Stomach (tissue), 9 donors: Measurements from ENCODE around the gene FAM184A. TPM values are rescaled to one million over a fixed set of nuclear protein-coding genes. Genes with fewer than 3 reads are reported as not detected.

Experiments
- DNase-seq, 2 donors: peaks; one replicate each; pipeline versions ENCODE4 v3.0.0 to v3.0.0-alpha.2; 2013 to 2019
- H3K27ac ChIP-seq, 5 donors: fragments of 200-600 bp in 4 of 5; sonication (generic) in 4 of 5; one replicate each; pipeline ENCODE4 v1.5.1; 2013 to 2019; ENCODE audit warnings: mild to moderate bottlenecking in 1 of 5, moderate library complexity in 1 of 5
- H3K27me3 ChIP-seq, 3 donors: fragments of 200-600 bp; sonication (generic); one replicate each; pipeline ENCODE4 v1.5.1; 2017 to 2019; ENCODE audit warnings: mixed run types in 1 of 3
- H3K36me3 ChIP-seq, 4 donors: fragments of 200-600 bp; sonication (generic); 1 replicate in 3 of 4; 2 replicates in 1 of 4; pipeline ENCODE4 v1.5.1; 2016 to 2019
- H3K4me1 ChIP-seq, 4 donors: fragments of 200-600 bp; sonication (generic); one replicate each; pipeline ENCODE4 v1.5.1; 2016 to 2019
- H3K4me3 ChIP-seq, 4 donors: fragments of 200-600 bp; sonication (generic) in 3 of 4; one replicate each; pipeline ENCODE4 v1.5.1; 2016 to 2019; ENCODE audit warnings: mild to moderate bottlenecking in 1 of 4
- H3K9me3 ChIP-seq, 4 donors: fragments of 200-600 bp; sonication (generic); one replicate each; pipeline ENCODE4 v1.5.1; 2016 to 2019
- CTCF ChIP-seq, 7 experiments: fragments of 450-650 bp in 4 of 7; fragments of 200-600 bp in 3 of 7; sonication (generic) in 3 of 7; IDR thresholded peaks; one replicate each; pipeline ENCODE4 v1.5.1; 2016 to 2019; ENCODE audit warnings: antibody characterized with exemption in 7 of 7, control low read depth in 2 of 7, mild to moderate bottlenecking in 1 of 7
- EP300 ChIP-seq: sonication (generic); formaldehyde crosslinking; IDR thresholded peaks from one replicate; pipeline ENCODE4 v1.6.1; 2017; ENCODE audit warnings: antibody characterized with exemption
- POLR2A ChIP-seq, 4 donors: fragments of 450-650 bp; IDR thresholded peaks; one replicate each; pipeline ENCODE4 v1.6.1; 2016; ENCODE audit warnings: antibody characterized with exemption in 4 of 4, control low read depth in 2 of 4, mild to moderate bottlenecking in 1 of 4, moderate library complexity in 1 of 4
- POLR2AphosphoS5 ChIP-seq, 3 donors: sonication (generic); formaldehyde crosslinking; IDR thresholded peaks; one replicate each; pipeline ENCODE4 v1.6.1; 2016; ENCODE audit warnings: antibody characterized with exemption in 3 of 3
- WGBS, 5 donors: extraction: QIAGEN DNeasy Blood & Tissue Kit in 3 of 5; methylation state at CpG; one replicate each; pipeline versions ENCODE4 v1.1.5 to v1.1.7; 2013 to 2018; 5-methylcytosine and 5-hydroxymethylcytosine counted together
- intact Hi-C: fragments of 100-400 bp; cut with DNase I; formaldehyde crosslinking; loops from one replicate; pipeline ENCODE4 v1.15.1; 2023; ENCODE audit warnings: low total_unique reads
- polyA plus RNA-seq, 3 donors: library from polyadenylated mRNA; stranded (reverse); fragments of 200-250 nt; gene quantifications; one replicate each; pipeline ENCODE4 v1.2.3, GENCODE V29; 2013
- total RNA-seq, 5 donors: library from RNA; depleted of rRNA; stranded (reverse); fragments of >200 nt; gene quantifications; one replicate each; pipeline versions ENCODE4 v1.1.0 to v1.2.3, GENCODE V29; 2014 to 2016
- donor health status: healthy with polysubstance abuse.
- donor health status: Bipolar disorder and iron deficiency.
- donor health status: healthy.

Gene FAM184A
- total and polyA plus RNA-seq, 8 donors = under 0.01 to 8.3 (median 2.6) TPM; not detected in 1

DNA sequence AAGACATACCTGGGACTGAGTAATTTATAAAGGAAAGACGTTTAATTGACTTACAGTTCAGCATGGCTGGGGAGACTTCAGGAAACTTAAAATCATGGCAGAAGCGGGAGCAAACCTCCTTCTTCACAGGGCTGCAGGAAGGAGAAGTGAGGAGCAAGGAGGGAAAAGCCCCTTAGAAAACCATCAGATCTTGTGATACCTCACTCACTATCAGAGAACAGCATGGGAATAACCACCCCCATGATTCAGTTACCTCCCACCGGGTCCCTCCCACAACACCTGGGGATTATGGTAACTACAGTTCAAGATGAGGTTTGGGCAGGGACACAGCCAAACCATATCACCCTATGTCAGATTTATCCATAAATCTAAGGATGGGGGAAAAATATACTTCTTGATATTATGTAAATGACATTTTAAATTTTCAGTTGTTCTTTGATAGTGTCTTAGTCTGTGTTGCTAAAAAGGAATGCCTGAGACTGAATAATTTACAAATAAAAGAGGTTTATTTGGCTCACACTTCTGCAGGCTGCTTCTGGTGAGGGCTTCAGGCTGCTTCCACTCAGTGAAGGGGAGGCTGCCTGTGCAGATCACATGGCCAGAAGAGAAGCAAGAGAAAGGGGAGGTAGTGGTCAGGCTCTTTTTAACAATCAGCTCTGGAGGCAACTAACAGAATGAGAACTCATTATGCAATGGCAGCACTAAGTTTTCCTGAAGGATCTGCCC lies 142.3 kb downstream of the FAM184A start:
- H3K36me3 ChIP-seq = peaks cover 3 to 18% (median 12%) of the 10 kb centered on the region in 4 donors
- intact Hi-C loops = no loop called here
- H3K9me3 ChIP-seq = peaks cover 0 to 4% (median 0%) of the 10 kb centered on the region in 4 donors
- peak overlapping the region in 1 of 4 donors; percentile 88 for H3K4me3 ChIP-seq
- TF ChIP-seq CTCF (IDR thresholded peaks at IDR 0.05) (no peak), POLR2A (IDR thresholded peaks at IDR 0.05) (no peak), POLR2AphosphoS5 (IDR thresholded peaks at IDR 0.05) (no peak), EP300 (no peak)
- DNase-seq = no peak
- H3K27ac ChIP-seq = no peak overlapping the region
- H3K27me3 ChIP-seq = no peaks in the 10 kb centered on the region
- peaks cover 3 to 36% (median 19%) of the 10 kb centered on the region in 4 donors for H3K4me1 ChIP-seq
- WGBS, 5 donors = 70 to 81% (median 75%) methylated on average over 3 of the region's 3 CpGs

DNA sequence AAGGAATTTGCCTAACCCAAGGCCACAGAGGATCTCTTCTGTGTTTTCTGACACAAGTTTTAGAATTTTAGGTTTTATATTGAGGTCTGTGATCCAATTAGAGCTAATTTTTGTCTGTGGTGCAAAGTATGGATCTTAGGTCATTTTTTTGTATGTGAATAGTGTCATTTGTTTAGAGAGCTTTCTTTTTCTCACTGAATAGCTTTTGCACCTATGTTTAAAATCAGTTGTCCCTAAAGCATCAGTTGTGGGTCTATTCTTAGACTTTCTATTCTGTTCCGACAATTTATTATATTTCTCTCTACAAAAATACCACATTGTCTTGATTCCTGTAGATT lies 143.2 kb downstream of the FAM184A start:
- no peak for DNase-seq
- H3K4me3 ChIP-seq = peak overlapping the region; percentile 67 to 88 (median 86)
- WGBS, 5 donors = 21 to 55% (median 37%) methylated on average over 1 of the region's 1 CpG
- H3K27me3 ChIP-seq = no peaks in the 10 kb centered on the region
- no peaks in the 10 kb centered on the region for H3K9me3 ChIP-seq
- intact Hi-C loops = no loop called here
- H3K27ac ChIP-seq = peak overlapping the region; percentile 93 to 98 (median 97)
- peaks cover 3 to 36% (median 19%) of the 10 kb centered on the region in 4 donors for H3K4me1 ChIP-seq
- TF ChIP-seq EP300 = no peak
- no peak for TF ChIP-seq POLR2AphosphoS5 (IDR thresholded peaks at IDR 0.05)
- TF ChIP-seq POLR2A (IDR thresholded peaks at IDR 0.05) = no peak
- no peak for TF ChIP-seq CTCF (IDR thresholded peaks at IDR 0.05)
- peaks cover 11 to 27% (median 20%) of the 10 kb centered on the region in 4 donors for H3K36me3 ChIP-seq

GRCh38 chr6:118934461-118935330 lies 143.8 kb downstream of the FAM184A start, which contains the start of gene MCM9:
MCM9 (minus strand) TSS chr6:118935159; CDS start chr6:118931723, 3,436 bp downstream.
- H3K27me3 ChIP-seq = no peaks in the 10 kb centered on the region
- no peak for TF ChIP-seq CTCF (IDR thresholded peaks at IDR 0.05)
- TF ChIP-seq POLR2AphosphoS5 (IDR thresholded peaks at IDR 0.05) = peak; percentile 42 to 86 (median 83)
- TF ChIP-seq POLR2A (IDR thresholded peaks at IDR 0.05) = no peak
- TF ChIP-seq EP300 = no peak
- peak within 1 kb of the TSS; percentile 67 to 88 (median 86) for H3K4me3 ChIP-seq
- peaks cover 3 to 36% (median 19%) of the 10 kb centered on the region in 4 donors for H3K4me1 ChIP-seq
- peak; percentile 93 to 97 for DNase-seq
- intact Hi-C loops = no loop called here
- peaks cover 13 to 30% (median 25%) of the 10 kb centered on the region in 4 donors for H3K36me3 ChIP-seq
- H3K27ac ChIP-seq = peak within 1 kb of the TSS; percentile 93 to 98 (median 97)
- 0 to 1% (median 1%) methylated on average over 38 to 95 of the region's 95 CpGs for WGBS, 5 donors
- H3K9me3 ChIP-seq = no peaks in the 10 kb centered on the region

GRCh38 chr6:118933855-118934460 lies 144.5 kb downstream of the FAM184A start:
- H3K9me3 ChIP-seq = no peaks in the 10 kb centered on the region
- WGBS, 5 donors = 9 to 19% (median 12%) methylated on average over 8 of the region's 8 CpGs
- H3K4me3 ChIP-seq = peak overlapping the region; percentile 67 to 88 (median 86)
- no peaks in the 10 kb centered on the region for H3K27me3 ChIP-seq
- intact Hi-C loops = no loop called here
- TF ChIP-seq POLR2AphosphoS5 (IDR thresholded peaks at IDR 0.05) = no peak
- TF ChIP-seq POLR2A (IDR thresholded peaks at IDR 0.05) = no peak
- no peak for TF ChIP-seq CTCF (IDR thresholded peaks at IDR 0.05)
- no peak for TF ChIP-seq EP300
- peaks cover 13 to 37% (median 32%) of the 10 kb centered on the region in 4 donors for H3K36me3 ChIP-seq
- peak overlapping the region; percentile 93 to 98 (median 97) for H3K27ac ChIP-seq
- DNase-seq = no peak
- H3K4me1 ChIP-seq = peaks cover 3 to 36% (median 19%) of the 10 kb centered on the region in 4 donors
